HepG2 (cell line): ENCODE measurements around the gene GIMD1. TPM values are rescaled to one million over a fixed set of nuclear protein-coding genes. Genes with fewer than 3 reads are reported as not detected.
A peak's percentile ranks its signal among the peaks of the same experiment; 100 is the strongest.

ENCODE experiments used
- GATAD2A ChIP-seq: IDR thresholded peaks from 2 replicates; pipeline ENCODE4 v1.6.1; 2016
- JUND ChIP-seq: sonication (generic); formaldehyde crosslinking; IDR thresholded peaks from 2 replicates; pipeline ENCODE4 v1.8.0; 2022; ENCODE audit warnings: mild to moderate bottlenecking, missing genetic modification reagents
- KDM4B ChIP-seq: sonication (generic); formaldehyde crosslinking; IDR thresholded peaks from 2 replicates; pipeline ENCODE4 v1.4.0; 2020; ENCODE audit warnings: missing genetic modification reagents
- NFE2L2 ChIP-seq: fragments of 150-350 bp; IDR thresholded peaks from 2 replicates; pipeline ENCODE4 v1.6.1; 2014; ENCODE audit warnings: low read length
- NKX3-1 ChIP-seq: sonication (generic); formaldehyde crosslinking; IDR thresholded peaks from 2 replicates; pipeline ENCODE4 v1.5.0; 2020; ENCODE audit warnings: missing genetic modification reagents
- PBX3 ChIP-seq: sonication (generic); formaldehyde crosslinking; IDR thresholded peaks from 2 replicates; pipeline ENCODE4 v1.8.1; 2023; ENCODE audit warnings: missing genetic modification reagents, inconsistent platforms, borderline replicate concordance
- PHF8 ChIP-seq: sonication (generic); formaldehyde crosslinking; IDR thresholded peaks from 2 replicates; pipeline ENCODE4 v1.5.0; 2020; ENCODE audit warnings: missing genetic modification reagents
- POLR2G ChIP-seq: fragments of 200-400 bp; formaldehyde crosslinking; IDR thresholded peaks from 2 replicates; pipeline ENCODE4 v1.6.1; 2018; ENCODE audit warnings: mild to moderate bottlenecking, low read depth, low read length, moderate library complexity
- SIN3A ChIP-seq: IDR thresholded peaks from 2 replicates; pipeline ENCODE4 v1.6.1; 2011; ENCODE audit warnings: low read depth, mild to moderate bottlenecking, control low read depth, low read length, borderline replicate concordance
- SP140L ChIP-seq: sonication (generic); formaldehyde crosslinking; IDR thresholded peaks from 2 replicates; pipeline ENCODE4 v1.4.0; 2020; ENCODE audit warnings: missing genetic modification reagents, borderline replicate concordance
- ZBTB8A ChIP-seq: sonication (generic); formaldehyde crosslinking; IDR thresholded peaks from 2 replicates; pipeline ENCODE4 v1.4.0; 2020; ENCODE audit warnings: mild to moderate bottlenecking, low read depth, missing genetic modification reagents, borderline replicate concordance
- ZC3H4 ChIP-seq: sonication (generic); formaldehyde crosslinking; IDR thresholded peaks from 2 replicates; pipeline ENCODE4 v1.4.0; 2020; ENCODE audit warnings: missing genetic modification reagents, borderline replicate concordance
- ZNF12 ChIP-seq: sonication (generic); formaldehyde crosslinking; IDR thresholded peaks from 2 replicates; pipeline ENCODE4 v1.5.0; 2020; ENCODE audit warnings: missing genetic modification reagents
- ZNF205 ChIP-seq: IDR thresholded peaks from 2 replicates; pipeline ENCODE4 v1.6.1; 2018; ENCODE audit warnings: missing biosample characterization, missing genetic modification reagents
- ZNF329 ChIP-seq: sonication (generic); formaldehyde crosslinking; IDR thresholded peaks from 2 replicates; pipeline ENCODE4 v1.9.0; 2021; ENCODE audit warnings: low read depth, mild to moderate bottlenecking, missing genetic modification reagents
- ZNF33A ChIP-seq: sonication (generic); formaldehyde crosslinking; IDR thresholded peaks from 2 replicates; pipeline ENCODE4 v1.5.1; 2020; ENCODE audit warnings: missing genetic modification reagents, mild to moderate bottlenecking, moderate library complexity, borderline replicate concordance
- ZNF567 ChIP-seq: sonication (generic); formaldehyde crosslinking; IDR thresholded peaks from 2 replicates; pipeline ENCODE4 v1.8.1; 2023; ENCODE audit warnings: mild to moderate bottlenecking, missing genetic modification reagents, borderline replicate concordance
- ZNF746 ChIP-seq: sonication (generic); formaldehyde crosslinking; IDR thresholded peaks from 2 replicates; pipeline ENCODE4 v1.8.0; 2022; ENCODE audit warnings: mild to moderate bottlenecking, missing genetic modification reagents
- polyA plus RNA-seq, 8 experiments: library from polyadenylated mRNA; depleted of rRNA in 3 of 8; stranded (reverse) in 7 of 8; unstranded in 1 of 8; fragments of >200 nt; fragmentation: Illumina TruSeq in 4 of 8; extraction: Trizol in 4 of 8; gene quantifications; 2 replicates each; pipeline versions ENCODE4 v1.2.1 to v1.2.3, GENCODE V29; 2011 to 2016; ENCODE audit warnings: low read depth in 4 of 8, missing spikeins in 1 of 8, mixed read lengths in 1 of 8; ENCODE audit not compliant: insufficient read depth in 1 of 8
- total RNA-seq, 5 experiments: library from RNA; depleted of rRNA; stranded (reverse); fragments of >200 nt; fragmentation: Illumina TruSeq; extraction: Trizol; gene quantifications; 2 replicates each; pipeline ENCODE4 v1.2.3, GENCODE V29; 2016; ENCODE audit warnings: low read depth in 1 of 5
- TF ChIP-seq, protein P1 (sequence below): sonication (generic); formaldehyde crosslinking; IDR thresholded peaks from 2 replicates; pipeline ENCODE4 v1.5.1; 2020; ENCODE audit warnings: mild to moderate bottlenecking, missing genetic modification reagents, moderate library complexity
- TF ChIP-seq, protein P2 (sequence below): IDR thresholded peaks from 2 replicates; pipeline ENCODE4 v1.4.0; 2020; ENCODE audit warnings: mild to moderate bottlenecking, missing genetic modification reagents

The GIMD1 gene
- total and polyA plus RNA-seq, 2 of the 13 experiments (the other 11 are each of a cell fraction or from before 2014, with no cell fraction given) = not detected

DNA sequence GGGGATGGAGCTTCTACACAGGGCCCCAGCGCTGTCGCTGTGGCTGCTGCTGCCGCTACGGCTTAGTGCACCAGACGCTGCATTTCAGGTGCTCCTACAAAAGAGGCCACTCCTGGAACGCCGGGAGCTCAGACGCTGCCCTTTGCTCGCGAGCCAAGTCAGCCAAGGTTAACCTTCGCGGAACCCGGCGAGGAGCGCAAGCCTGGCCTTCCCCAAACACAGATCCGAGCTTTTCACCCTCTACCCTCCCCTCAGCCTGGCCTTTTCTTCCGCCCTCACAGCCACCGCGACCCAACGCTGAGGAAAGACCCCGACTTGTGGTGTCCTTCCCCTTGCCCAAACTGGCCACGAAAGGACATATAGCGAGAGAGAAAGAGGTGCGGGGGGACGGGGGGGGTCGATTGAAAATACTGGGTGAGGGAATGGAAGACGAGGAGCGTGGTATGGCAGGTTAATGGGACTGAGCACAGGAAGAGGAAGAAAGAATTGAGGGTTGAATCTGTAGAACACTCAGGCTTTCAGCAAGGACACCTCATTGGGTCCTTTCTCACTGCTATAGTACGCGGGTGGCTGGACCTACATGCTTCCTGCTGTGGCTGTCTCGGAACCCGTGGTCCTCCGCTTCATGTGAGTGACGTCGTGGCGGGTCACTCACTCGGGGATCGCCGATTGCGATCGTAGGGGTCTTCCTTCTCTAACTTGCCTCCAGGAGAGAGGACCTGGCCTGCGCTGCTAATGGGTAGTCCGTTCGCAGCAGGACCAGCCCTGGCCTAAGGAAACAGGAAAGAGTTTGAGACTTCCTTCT, 52.4 kb downstream of the GIMD1 start, which contains the start of the genes AIMP1 and TBCK (continued):
- TF ChIP-seq, protein P1, sequence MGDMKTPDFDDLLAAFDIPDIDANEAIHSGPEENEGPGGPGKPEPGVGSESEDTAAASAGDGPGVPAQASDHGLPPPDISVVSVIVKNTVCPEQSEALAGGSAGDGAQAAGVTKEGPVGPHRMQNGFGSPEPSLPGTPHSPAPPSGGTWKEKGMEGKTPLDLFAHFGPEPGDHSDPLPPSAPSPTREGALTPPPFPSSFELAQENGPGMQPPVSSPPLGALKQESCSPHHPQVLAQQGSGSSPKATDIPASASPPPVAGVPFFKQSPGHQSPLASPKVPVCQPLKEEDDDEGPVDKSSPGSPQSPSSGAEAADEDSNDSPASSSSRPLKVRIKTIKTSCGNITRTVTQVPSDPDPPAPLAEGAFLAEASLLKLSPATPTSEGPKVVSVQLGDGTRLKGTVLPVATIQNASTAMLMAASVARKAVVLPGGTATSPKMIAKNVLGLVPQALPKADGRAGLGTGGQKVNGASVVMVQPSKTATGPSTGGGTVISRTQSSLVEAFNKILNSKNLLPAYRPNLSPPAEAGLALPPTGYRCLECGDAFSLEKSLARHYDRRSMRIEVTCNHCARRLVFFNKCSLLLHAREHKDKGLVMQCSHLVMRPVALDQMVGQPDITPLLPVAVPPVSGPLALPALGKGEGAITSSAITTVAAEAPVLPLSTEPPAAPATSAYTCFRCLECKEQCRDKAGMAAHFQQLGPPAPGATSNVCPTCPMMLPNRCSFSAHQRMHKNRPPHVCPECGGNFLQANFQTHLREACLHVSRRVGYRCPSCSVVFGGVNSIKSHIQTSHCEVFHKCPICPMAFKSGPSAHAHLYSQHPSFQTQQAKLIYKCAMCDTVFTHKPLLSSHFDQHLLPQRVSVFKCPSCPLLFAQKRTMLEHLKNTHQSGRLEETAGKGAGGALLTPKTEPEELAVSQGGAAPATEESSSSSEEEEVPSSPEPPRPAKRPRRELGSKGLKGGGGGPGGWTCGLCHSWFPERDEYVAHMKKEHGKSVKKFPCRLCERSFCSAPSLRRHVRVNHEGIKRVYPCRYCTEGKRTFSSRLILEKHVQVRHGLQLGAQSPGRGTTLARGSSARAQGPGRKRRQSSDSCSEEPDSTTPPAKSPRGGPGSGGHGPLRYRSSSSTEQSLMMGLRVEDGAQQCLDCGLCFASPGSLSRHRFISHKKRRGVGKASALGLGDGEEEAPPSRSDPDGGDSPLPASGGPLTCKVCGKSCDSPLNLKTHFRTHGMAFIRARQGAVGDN = peak; percentile 88
- peak; percentile 6; the same call in 1 of the 2 replicates for TF ChIP-seq ZNF746
- 0 out of 2 replicates have a peak, but pooled peaks have one; percentile 5 for TF ChIP-seq ZNF12 (CRISPR knock-in tag)
- TF ChIP-seq PHF8 (CRISPR knock-in tag) = peak; percentile 81
- TF ChIP-seq, protein P2, sequence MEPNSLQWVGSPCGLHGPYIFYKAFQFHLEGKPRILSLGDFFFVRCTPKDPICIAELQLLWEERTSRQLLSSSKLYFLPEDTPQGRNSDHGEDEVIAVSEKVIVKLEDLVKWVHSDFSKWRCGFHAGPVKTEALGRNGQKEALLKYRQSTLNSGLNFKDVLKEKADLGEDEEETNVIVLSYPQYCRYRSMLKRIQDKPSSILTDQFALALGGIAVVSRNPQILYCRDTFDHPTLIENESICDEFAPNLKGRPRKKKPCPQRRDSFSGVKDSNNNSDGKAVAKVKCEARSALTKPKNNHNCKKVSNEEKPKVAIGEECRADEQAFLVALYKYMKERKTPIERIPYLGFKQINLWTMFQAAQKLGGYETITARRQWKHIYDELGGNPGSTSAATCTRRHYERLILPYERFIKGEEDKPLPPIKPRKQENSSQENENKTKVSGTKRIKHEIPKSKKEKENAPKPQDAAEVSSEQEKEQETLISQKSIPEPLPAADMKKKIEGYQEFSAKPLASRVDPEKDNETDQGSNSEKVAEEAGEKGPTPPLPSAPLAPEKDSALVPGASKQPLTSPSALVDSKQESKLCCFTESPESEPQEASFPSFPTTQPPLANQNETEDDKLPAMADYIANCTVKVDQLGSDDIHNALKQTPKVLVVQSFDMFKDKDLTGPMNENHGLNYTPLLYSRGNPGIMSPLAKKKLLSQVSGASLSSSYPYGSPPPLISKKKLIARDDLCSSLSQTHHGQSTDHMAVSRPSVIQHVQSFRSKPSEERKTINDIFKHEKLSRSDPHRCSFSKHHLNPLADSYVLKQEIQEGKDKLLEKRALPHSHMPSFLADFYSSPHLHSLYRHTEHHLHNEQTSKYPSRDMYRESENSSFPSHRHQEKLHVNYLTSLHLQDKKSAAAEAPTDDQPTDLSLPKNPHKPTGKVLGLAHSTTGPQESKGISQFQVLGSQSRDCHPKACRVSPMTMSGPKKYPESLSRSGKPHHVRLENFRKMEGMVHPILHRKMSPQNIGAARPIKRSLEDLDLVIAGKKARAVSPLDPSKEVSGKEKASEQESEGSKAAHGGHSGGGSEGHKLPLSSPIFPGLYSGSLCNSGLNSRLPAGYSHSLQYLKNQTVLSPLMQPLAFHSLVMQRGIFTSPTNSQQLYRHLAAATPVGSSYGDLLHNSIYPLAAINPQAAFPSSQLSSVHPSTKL (CRISPR knock-in tag) = 0 out of 2 replicates have a peak, but pooled peaks have one; percentile 20
- TF ChIP-seq SIN3A = peak; percentile 78; the same call in 1 of the 2 replicates
- TF ChIP-seq ZC3H4 (CRISPR knock-in tag) = peak; percentile 36; the same call in 1 of the 2 replicates
- 0 out of 2 replicates have a peak, but pooled peaks have one; percentile 58 for TF ChIP-seq ZNF33A (CRISPR knock-in tag)
- TF ChIP-seq PBX3 (CRISPR knock-in tag) = no peak; the same call in 1 of the 2 replicates
- TF ChIP-seq GATAD2A (CRISPR knock-in tag) = peak; percentile 42
- no peak; the same call in 1 of the 2 replicates for TF ChIP-seq ZBTB8A (CRISPR knock-in tag)
- peak; percentile 90; the same call in 1 of the 2 replicates for TF ChIP-seq ZNF567 (CRISPR knock-in tag)
- TF ChIP-seq SP140L (CRISPR knock-in tag) = no peak
- TF ChIP-seq KDM4B (CRISPR knock-in tag) = 0 out of 2 replicates have a peak, but pooled peaks have one; percentile 31
- TF ChIP-seq POLR2G = peak; percentile 93
- TF ChIP-seq NKX3-1 (CRISPR knock-in tag) = no peak
- no peak for TF ChIP-seq NFE2L2
- TF ChIP-seq ZNF329 (CRISPR knock-in tag) = peak; percentile 75
- peak; percentile 65; the same call in 1 of the 2 replicates for TF ChIP-seq ZNF205 (CRISPR knock-in tag)
- TF ChIP-seq JUND (CRISPR knock-in tag) = 0 out of 2 replicates have a peak, but pooled peaks have one; percentile 67
